ENCODE data around the gene MCAM. TPM values are rescaled to one million over a fixed set of nuclear protein-coding genes. Genes with fewer than 3 reads are reported as not detected.

Gene MCAM
- total and polyA plus RNA-seq, 2 donors (not counting 1 experiment from before 2014, with no cell fraction given) = 4.8 to 26.3 TPM

DNA sequence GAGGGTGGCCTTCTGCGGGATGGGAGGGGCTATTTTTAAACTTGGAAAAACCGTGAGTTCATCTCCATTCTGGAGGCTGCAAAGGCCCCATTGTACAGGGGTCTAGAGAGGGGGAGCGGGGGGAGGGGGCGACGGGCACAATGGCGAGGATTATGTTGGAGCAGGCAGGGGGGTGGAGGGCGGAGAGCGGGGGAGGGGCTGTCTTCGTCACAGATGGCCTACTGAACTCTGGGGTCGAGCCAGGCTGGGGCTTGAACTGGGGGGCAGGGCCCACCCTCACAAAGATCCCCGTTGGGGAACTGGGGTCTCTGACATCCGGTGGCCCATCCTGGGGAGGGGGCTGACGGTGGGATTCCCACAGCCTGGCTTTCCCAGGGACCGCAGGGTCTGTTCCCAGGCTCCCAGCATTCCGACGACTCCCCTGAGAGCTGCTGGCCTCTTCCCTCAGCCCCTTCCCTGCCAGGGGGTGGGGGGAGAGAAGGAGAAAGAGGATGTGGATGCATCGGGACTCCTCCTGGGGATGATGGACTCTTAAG lies 3.4 kb upstream of the MCAM start:
- H3K9ac ChIP-seq (ENCODE audit: insufficient read depth, low read length) = peak overlapping the region; percentile 57
- H3K9me3 ChIP-seq (ENCODE audit: control insufficient read depth, insufficient read depth, low read depth, low read length) = no peaks in the 10 kb centered on the region
- no peaks in the 10 kb centered on the region for H3K36me3 ChIP-seq (ENCODE audit: control insufficient read depth, insufficient read depth, low read length)
- no peak for DNase-seq (ENCODE audit: low read depth in 2 of 2)
- no peak overlapping the region for H3K27ac ChIP-seq (ENCODE audit: insufficient read depth, low read length)
- no peak overlapping the region for H3K4me2 ChIP-seq (ENCODE audit: extremely low read depth, insufficient read depth, low read length)
- peak overlapping the region in 1 of 4 experiments; percentile 49 for H3K4me3 ChIP-seq (replicated peaks in 1 of 4; ENCODE audit: control extremely low read depth in 1 of 4, insufficient read depth in 1 of 4, low read depth in 3 of 4, low read length in 4 of 4)
- H4K20me1 ChIP-seq (ENCODE audit: control insufficient read depth, extremely low read depth, insufficient read depth, low read length) = no peaks in the 10 kb centered on the region
- H3K4me1 ChIP-seq (ENCODE audit: control insufficient read depth, extremely low read depth, insufficient read depth, low read length) = peaks cover 27% of the 10 kb centered on the region
- no peak for TF ChIP-seq EZH2 (IDR thresholded peaks at IDR 0.05; ENCODE audit: low read length, missing control alignments)
- no peak for TF ChIP-seq CTCF (conservative IDR thresholded peaks at IDR 0.05 in 1 of 2, IDR thresholded peaks at IDR 0.05 in 1 of 2; ENCODE audit: low read depth in 1 of 2, low read length in 2 of 2)
- peaks cover 6% of the 10 kb centered on the region for H3K27me3 ChIP-seq (ENCODE audit: control insufficient read depth, insufficient read depth, low read length)
- no peaks in the 10 kb centered on the region for H3K79me2 ChIP-seq (ENCODE audit: control insufficient read depth, insufficient read depth, low read length)
- no peak overlapping the region for H2AFZ ChIP-seq (ENCODE audit: low read length)

DNA sequence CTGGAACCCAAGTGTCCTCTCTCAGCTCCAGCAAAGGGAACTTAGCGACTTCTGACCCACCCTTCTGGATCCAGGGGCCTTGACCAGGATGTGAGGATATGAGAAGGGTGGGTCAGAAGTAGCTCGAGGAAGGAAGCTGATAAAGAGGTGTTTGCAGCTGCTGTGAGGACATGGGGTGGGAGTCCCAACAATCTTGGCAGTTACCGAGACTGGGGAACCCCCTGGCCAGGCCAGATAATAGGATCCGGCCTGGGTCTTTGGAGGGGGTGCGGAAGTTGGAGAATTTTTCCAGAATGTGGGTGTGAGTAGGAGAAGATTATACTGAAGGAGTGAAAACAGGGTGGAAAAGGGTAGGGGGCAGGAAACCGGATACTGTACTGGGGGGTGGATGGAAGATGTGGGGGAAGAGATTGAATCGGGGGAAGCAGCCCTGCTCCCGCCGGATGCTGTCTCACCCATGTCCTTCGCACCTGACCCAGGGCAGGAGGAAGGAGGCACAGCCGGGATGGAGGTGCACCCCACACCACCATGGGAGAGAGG lies 2.8 kb upstream of the MCAM start:
- no peaks in the 10 kb centered on the region for H3K36me3 ChIP-seq (ENCODE audit: control insufficient read depth, insufficient read depth, low read length)
- H3K27me3 ChIP-seq (ENCODE audit: control insufficient read depth, insufficient read depth, low read length) = peaks cover 8% of the 10 kb centered on the region
- H3K27ac ChIP-seq (ENCODE audit: insufficient read depth, low read length) = peak overlapping the region; percentile 9
- no peaks in the 10 kb centered on the region for H3K79me2 ChIP-seq (ENCODE audit: control insufficient read depth, insufficient read depth, low read length)
- no peak for DNase-seq (ENCODE audit: low read depth in 2 of 2)
- no peak for TF ChIP-seq EZH2 (IDR thresholded peaks at IDR 0.05; ENCODE audit: low read length, missing control alignments)
- TF ChIP-seq CTCF (conservative IDR thresholded peaks at IDR 0.05 in 1 of 2, IDR thresholded peaks at IDR 0.05 in 1 of 2; ENCODE audit: low read depth in 1 of 2, low read length in 2 of 2) = no peak
- H3K9ac ChIP-seq (ENCODE audit: insufficient read depth, low read length) = no peak overlapping the region
- H3K4me2 ChIP-seq (ENCODE audit: extremely low read depth, insufficient read depth, low read length) = no peak overlapping the region
- peaks cover 27% of the 10 kb centered on the region for H3K4me1 ChIP-seq (ENCODE audit: control insufficient read depth, extremely low read depth, insufficient read depth, low read length)
- no peak overlapping the region for H3K4me3 ChIP-seq (replicated peaks in 1 of 4; ENCODE audit: control extremely low read depth in 1 of 4, insufficient read depth in 1 of 4, low read depth in 3 of 4, low read length in 4 of 4)
- no peak overlapping the region for H2AFZ ChIP-seq (ENCODE audit: low read length)
- H3K9me3 ChIP-seq (ENCODE audit: control insufficient read depth, insufficient read depth, low read depth, low read length) = no peaks in the 10 kb centered on the region
- no peaks in the 10 kb centered on the region for H4K20me1 ChIP-seq (ENCODE audit: control insufficient read depth, extremely low read depth, insufficient read depth, low read length)

DNA sequence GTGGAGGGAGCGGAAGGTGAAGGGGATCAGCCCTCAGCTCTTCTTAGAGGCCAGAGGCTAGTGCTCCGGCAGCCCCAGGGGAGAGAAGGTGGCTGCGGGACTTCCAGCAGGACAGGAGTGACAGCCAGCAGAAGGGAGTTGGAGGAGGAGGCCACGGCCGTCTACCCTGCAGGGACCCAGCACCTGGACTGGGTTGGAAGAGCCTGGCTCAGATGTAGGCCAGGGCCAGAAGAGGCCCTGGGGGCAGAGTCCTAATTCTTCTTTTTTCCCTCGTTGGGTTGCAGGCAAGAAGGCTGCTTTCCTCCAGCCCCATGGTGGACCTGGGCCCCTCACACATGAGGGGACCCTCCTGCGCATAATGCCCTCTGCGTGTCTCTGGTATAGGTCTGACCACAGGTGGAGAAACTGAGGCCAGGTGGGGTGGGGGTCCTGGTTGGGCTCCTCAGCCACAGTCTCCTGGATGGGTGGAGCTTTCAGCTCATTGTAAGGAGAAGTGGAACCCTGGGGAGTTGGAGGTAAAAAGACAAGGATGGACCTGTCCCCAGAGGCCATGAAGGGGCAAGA lies 2.3 kb upstream of the MCAM start:
- H3K27me3 ChIP-seq (ENCODE audit: control insufficient read depth, insufficient read depth, low read length) = peaks cover 8% of the 10 kb centered on the region
- H4K20me1 ChIP-seq (ENCODE audit: control insufficient read depth, extremely low read depth, insufficient read depth, low read length) = no peaks in the 10 kb centered on the region
- no peaks in the 10 kb centered on the region for H3K36me3 ChIP-seq (ENCODE audit: control insufficient read depth, insufficient read depth, low read length)
- H3K9ac ChIP-seq (ENCODE audit: insufficient read depth, low read length) = no peak overlapping the region
- no peak for TF ChIP-seq CTCF (conservative IDR thresholded peaks at IDR 0.05 in 1 of 2, IDR thresholded peaks at IDR 0.05 in 1 of 2; ENCODE audit: low read depth in 1 of 2, low read length in 2 of 2)
- TF ChIP-seq EZH2 (IDR thresholded peaks at IDR 0.05; ENCODE audit: low read length, missing control alignments) = no peak
- no peak overlapping the region for H3K4me2 ChIP-seq (ENCODE audit: extremely low read depth, insufficient read depth, low read length)
- H3K27ac ChIP-seq (ENCODE audit: insufficient read depth, low read length) = peak overlapping the region; percentile 9
- no peaks in the 10 kb centered on the region for H3K79me2 ChIP-seq (ENCODE audit: control insufficient read depth, insufficient read depth, low read length)
- peaks cover 27% of the 10 kb centered on the region for H3K4me1 ChIP-seq (ENCODE audit: control insufficient read depth, extremely low read depth, insufficient read depth, low read length)
- no peak overlapping the region for H3K4me3 ChIP-seq (replicated peaks in 1 of 4; ENCODE audit: control extremely low read depth in 1 of 4, insufficient read depth in 1 of 4, low read depth in 3 of 4, low read length in 4 of 4)
- DNase-seq (ENCODE audit: low read depth in 2 of 2) = no peak
- H2AFZ ChIP-seq (ENCODE audit: low read length) = no peak overlapping the region
- H3K9me3 ChIP-seq (ENCODE audit: control insufficient read depth, insufficient read depth, low read depth, low read length) = no peaks in the 10 kb centered on the region
